H9 (cell line): ENCODE data around the gene NSUN3. TPM values are rescaled to one million over a fixed set of nuclear protein-coding genes. Genes with fewer than 3 reads are reported as not detected.

Experiments
- DNase-seq: peaks from one replicate; pipeline ENCODE4 v3.0.0-alpha.2; 2017
- H2AFZ ChIP-seq: one replicate; pipeline ENCODE4 v1.6.1; 2013; ENCODE audit warnings: mild to moderate bottlenecking, low read length, control low read depth, moderate library complexity
- H2AK5ac ChIP-seq: 2 replicates; pipeline ENCODE4 v1.6.1; 2013; ENCODE audit warnings: low read length, control low read depth, mixed read lengths; ENCODE audit not compliant: insufficient read length
- H2BK120ac ChIP-seq: one replicate; pipeline ENCODE4 v1.6.1; 2013; ENCODE audit warnings: low read depth, mild to moderate bottlenecking, low read length, control low read depth, inconsistent platforms; ENCODE audit not compliant: poor library complexity, severe bottlenecking
- H2BK12ac ChIP-seq: 2 replicates; pipeline ENCODE4 v1.6.1; 2013; ENCODE audit warnings: low read length, control low read depth, mixed read lengths, low read depth; ENCODE audit not compliant: insufficient read length
- H2BK15ac ChIP-seq: 2 replicates; pipeline ENCODE4 v1.6.1; 2013; ENCODE audit warnings: low read depth, low read length, control low read depth
- H2BK20ac ChIP-seq: one replicate; pipeline ENCODE4 v1.6.1; 2013; ENCODE audit warnings: low read depth, mild to moderate bottlenecking, low read length, control low read depth, inconsistent platforms; ENCODE audit not compliant: poor library complexity, severe bottlenecking
- H2BK5ac ChIP-seq: 2 replicates; pipeline ENCODE4 v1.6.1; 2013; ENCODE audit warnings: low read length, control low read depth, mixed read lengths; ENCODE audit not compliant: insufficient read length
- H3K14ac ChIP-seq: 2 replicates; pipeline ENCODE4 v1.6.1; 2013; ENCODE audit warnings: low read length, control low read depth; ENCODE audit not compliant: insufficient read depth
- H3K18ac ChIP-seq: 2 replicates; pipeline ENCODE4 v1.6.1; 2013; ENCODE audit warnings: low read depth, mild to moderate bottlenecking, mixed read lengths, low read length, control low read depth; ENCODE audit not compliant: insufficient read length
- H3K23ac ChIP-seq: 2 replicates; pipeline ENCODE4 v1.6.1; 2013; ENCODE audit warnings: low read length, control low read depth, mixed read lengths, low read depth; ENCODE audit not compliant: insufficient read length
- H3K23me2 ChIP-seq: 2 replicates; pipeline ENCODE4 v1.6.1; 2013; ENCODE audit warnings: low read depth, mild to moderate bottlenecking, mixed read lengths, low read length, control low read depth; ENCODE audit not compliant: insufficient read length, poor library complexity, severe bottlenecking
- H3K27ac ChIP-seq: 2 replicates; pipeline ENCODE4 v1.5.1; 2013; ENCODE audit warnings: low read length, control low read depth, mixed read lengths, low read depth; ENCODE audit not compliant: insufficient read length
- H3K27me3 ChIP-seq: 2 replicates; pipeline ENCODE4 v1.6.1; 2013; ENCODE audit warnings: low read length, control low read depth, inconsistent platforms; ENCODE audit not compliant: insufficient read depth
- H3K4ac ChIP-seq: 2 replicates; pipeline ENCODE4 v1.6.1; 2013; ENCODE audit warnings: low read depth, mild to moderate bottlenecking, control low read depth, inconsistent platforms, low read length, moderate library complexity
- H3K4me1 ChIP-seq: 2 replicates; pipeline ENCODE4 v1.6.1; 2013; ENCODE audit warnings: low read length, control low read depth, inconsistent platforms; ENCODE audit not compliant: insufficient read depth
- H3K4me2 ChIP-seq: 2 replicates; pipeline ENCODE4 v1.6.1; 2013; ENCODE audit warnings: low read length, control low read depth, mixed read lengths; ENCODE audit not compliant: insufficient read length, insufficient read depth
- H3K56ac ChIP-seq: 2 replicates; pipeline ENCODE4 v1.6.1; 2013; ENCODE audit warnings: low read depth, mild to moderate bottlenecking, mixed read lengths, low read length, control low read depth; ENCODE audit not compliant: insufficient read length
- H3K79me1 ChIP-seq: 2 replicates; pipeline ENCODE4 v1.6.1; 2013; ENCODE audit warnings: low read depth, mild to moderate bottlenecking, moderate library complexity, low read length, control low read depth, inconsistent platforms; ENCODE audit not compliant: insufficient read depth, poor library complexity, severe bottlenecking
- H3K79me2 ChIP-seq: 2 replicates; pipeline ENCODE4 v1.6.1; 2013; ENCODE audit warnings: low read length, control low read depth, inconsistent platforms; ENCODE audit not compliant: insufficient read depth
- H3K9ac ChIP-seq: 2 replicates; pipeline ENCODE4 v1.6.1; 2013; ENCODE audit warnings: low read length, control low read depth, mixed read lengths; ENCODE audit not compliant: insufficient read length; ENCODE audit errors: extremely low read depth
- H3K9me3 ChIP-seq: one replicate; pipeline ENCODE4 v1.6.1; 2013; ENCODE audit warnings: low read depth, low read length, inconsistent platforms; ENCODE audit not compliant: control insufficient read depth
- H3T11ph ChIP-seq: one replicate; pipeline ENCODE4 v1.6.1; 2013; ENCODE audit warnings: mild to moderate bottlenecking, low read length, control low read depth, inconsistent platforms
- H4K20me1 ChIP-seq: one replicate; pipeline ENCODE4 v1.6.1; 2013; ENCODE audit not compliant: control insufficient read depth, insufficient read length, insufficient read depth
- H4K5ac ChIP-seq: 2 replicates; pipeline ENCODE4 v1.6.1; 2013; ENCODE audit warnings: low read depth, mild to moderate bottlenecking, mixed read lengths, low read length, control low read depth; ENCODE audit not compliant: insufficient read length
- H4K8ac ChIP-seq: replicated peaks from 2 replicates; pipeline ENCODE4 v1.6.1; 2013; ENCODE audit warnings: low read length, control low read depth, mixed read lengths, low read depth; ENCODE audit not compliant: insufficient read length
- H4K91ac ChIP-seq: 2 replicates; pipeline ENCODE4 v1.6.1; 2013; ENCODE audit warnings: low read depth, mild to moderate bottlenecking, moderate library complexity, mixed read lengths, low read length, control low read depth; ENCODE audit not compliant: insufficient read length
- H3K27ac Mint-ChIP-seq, 3 experiments: 2 replicates in 2 of 3; 3 replicates in 1 of 3; pipeline ENCODE4 v1.8.0; 2020 to 2021; ENCODE audit warnings: mixed read lengths in 3 of 3, mild to moderate bottlenecking in 1 of 3, moderate library complexity in 1 of 3
- H3K27me3 Mint-ChIP-seq: 2 replicates; pipeline ENCODE4 v1.8.0; 2021; ENCODE audit warnings: low read depth, mild to moderate bottlenecking, moderate library complexity, mixed read lengths
- H3K36me3 Mint-ChIP-seq, 3 experiments: 2 replicates in 2 of 3; 3 replicates in 1 of 3; pipeline ENCODE4 v1.8.0; 2020 to 2021; ENCODE audit warnings: low read depth in 3 of 3, mixed read lengths in 3 of 3; ENCODE audit not compliant: insufficient read depth in 1 of 3
- H3K4me1 Mint-ChIP-seq, 2 experiments: 2 replicates each; pipeline ENCODE4 v1.8.0; 2020; ENCODE audit warnings: mixed read lengths in 2 of 2
- H3K4me3 Mint-ChIP-seq, 2 experiments: 2 replicates in 1 of 2; 3 replicates in 1 of 2; pipeline ENCODE4 v1.8.0; 2020 to 2021; ENCODE audit warnings: mild to moderate bottlenecking in 2 of 2, mixed read lengths in 2 of 2, moderate library complexity in 1 of 2
- H3K9me3 Mint-ChIP-seq, 2 experiments: 2 replicates in 1 of 2; 3 replicates in 1 of 2; pipeline ENCODE4 v1.8.0; 2020; ENCODE audit warnings: mild to moderate bottlenecking in 2 of 2, mixed read lengths in 2 of 2, moderate library complexity in 1 of 2
- WGBS: extraction: QIAGEN DNeasy Blood & Tissue Kit; methylation state at CpG from one replicate; pipeline ENCODE4 v1.1.7; 2013; ENCODE audit warnings: missing lambda C conversion rate, low lambda C conversion rate, mixed read lengths; ENCODE audit not compliant: insufficient read length; ENCODE audit errors: extremely low coverage; 5-methylcytosine and 5-hydroxymethylcytosine counted together
- total RNA-seq: library from RNA; stranded (reverse); gene quantifications from 2 replicates; pipeline ENCODE4 v1.2.1, GENCODE V29; 2021
- TF ChIP-seq, protein P1 (sequence below): fragments of 200-600 bp; sonication (generic); conservative IDR thresholded peaks from 3 replicates; pipeline ENCODE4 v1.8.0; 2021; ENCODE audit warnings: antibody characterized with exemption, mild to moderate bottlenecking

The NSUN3 gene
- total RNA-seq, 1 experiment from 2014 or later = 7.4 TPM

DNA sequence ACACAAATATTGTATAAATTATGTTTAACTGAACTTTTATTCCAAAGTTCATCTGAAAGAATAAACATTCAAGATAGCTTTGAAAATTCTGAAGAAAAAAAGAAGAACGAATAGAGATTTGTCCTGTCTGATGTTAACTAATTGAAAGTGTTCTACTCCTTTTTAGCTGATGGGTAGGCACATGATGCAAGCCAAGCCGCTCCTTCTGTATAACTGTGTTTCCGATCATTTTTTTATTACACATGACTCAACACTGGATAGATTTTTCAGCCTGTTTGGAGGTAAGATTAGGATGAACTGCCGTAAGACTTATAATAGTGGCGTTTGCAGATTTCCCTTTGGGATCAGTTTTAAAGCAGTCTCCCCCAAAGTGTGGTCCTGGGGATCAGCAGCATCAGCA, 19.0 kb downstream of the NSUN3 start:
- no peak overlapping the region for H3K4ac ChIP-seq
- H4K5ac ChIP-seq = no peak overlapping the region
- no peak overlapping the region for H3K23ac ChIP-seq
- H3K79me1 ChIP-seq = no peaks in the 10 kb centered on the region
- H3K18ac ChIP-seq = no peak overlapping the region
- H3K4me1 ChIP-seq = no peaks in the 10 kb centered on the region; the same call in 1 of the 2 replicates
- Mint-ChIP-seq H3K36me3 (peaks cover 0 to 8% (median 0%) of the 10 kb centered on the region in 3 experiments; a peak in 4 of 7 replicates), H3K4me1 (no peaks in the 10 kb centered on the region), H3K4me3 (no peak overlapping the region), H3K9me3 (no peaks in the 10 kb centered on the region), H3K27ac (no peak overlapping the region), H3K27me3 (no peaks in the 10 kb centered on the region)
- no peaks in the 10 kb centered on the region for H4K20me1 ChIP-seq
- no peak overlapping the region for H4K91ac ChIP-seq
- H3K79me2 ChIP-seq = no peaks in the 10 kb centered on the region
- H3T11ph ChIP-seq = no peak overlapping the region
- no peak overlapping the region for H2BK20ac ChIP-seq
- H3K23me2 ChIP-seq = no peaks in the 10 kb centered on the region
- no peaks in the 10 kb centered on the region for H3K27me3 ChIP-seq
- no peak overlapping the region for H2BK120ac ChIP-seq
- no peak overlapping the region for H3K56ac ChIP-seq
- no peak overlapping the region for H3K14ac ChIP-seq
- no peak overlapping the region for H3K9ac ChIP-seq
- no peak overlapping the region for H2BK5ac ChIP-seq
- DNase-seq = no peak
- H4K8ac ChIP-seq = no peak overlapping the region
- no peak overlapping the region for H2BK12ac ChIP-seq
- no CpG with 5 or more reads among the region's 5 CpGs for WGBS
- no peak overlapping the region for H2AK5ac ChIP-seq
- H3K9me3 ChIP-seq = no peaks in the 10 kb centered on the region
- H3K4me2 ChIP-seq = no peak overlapping the region
- TF ChIP-seq, protein P1, sequence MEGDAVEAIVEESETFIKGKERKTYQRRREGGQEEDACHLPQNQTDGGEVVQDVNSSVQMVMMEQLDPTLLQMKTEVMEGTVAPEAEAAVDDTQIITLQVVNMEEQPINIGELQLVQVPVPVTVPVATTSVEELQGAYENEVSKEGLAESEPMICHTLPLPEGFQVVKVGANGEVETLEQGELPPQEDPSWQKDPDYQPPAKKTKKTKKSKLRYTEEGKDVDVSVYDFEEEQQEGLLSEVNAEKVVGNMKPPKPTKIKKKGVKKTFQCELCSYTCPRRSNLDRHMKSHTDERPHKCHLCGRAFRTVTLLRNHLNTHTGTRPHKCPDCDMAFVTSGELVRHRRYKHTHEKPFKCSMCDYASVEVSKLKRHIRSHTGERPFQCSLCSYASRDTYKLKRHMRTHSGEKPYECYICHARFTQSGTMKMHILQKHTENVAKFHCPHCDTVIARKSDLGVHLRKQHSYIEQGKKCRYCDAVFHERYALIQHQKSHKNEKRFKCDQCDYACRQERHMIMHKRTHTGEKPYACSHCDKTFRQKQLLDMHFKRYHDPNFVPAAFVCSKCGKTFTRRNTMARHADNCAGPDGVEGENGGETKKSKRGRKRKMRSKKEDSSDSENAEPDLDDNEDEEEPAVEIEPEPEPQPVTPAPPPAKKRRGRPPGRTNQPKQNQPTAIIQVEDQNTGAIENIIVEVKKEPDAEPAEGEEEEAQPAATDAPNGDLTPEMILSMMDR = no peak
- H3K27ac ChIP-seq = no peak overlapping the region
- H2BK15ac ChIP-seq = no peak overlapping the region
- H2AFZ ChIP-seq = no peak overlapping the region
